IPS-NIHi7 (cell line): ENCODE measurements around the gene SAC3D1.

Experiments used
- DNase-seq: peaks from one replicate; pipeline ENCODE4 v3.0.0; 2012; ENCODE audit warnings: mixed read lengths; ENCODE audit errors: extremely low spot score

The SAC3D1 gene

DNA sequence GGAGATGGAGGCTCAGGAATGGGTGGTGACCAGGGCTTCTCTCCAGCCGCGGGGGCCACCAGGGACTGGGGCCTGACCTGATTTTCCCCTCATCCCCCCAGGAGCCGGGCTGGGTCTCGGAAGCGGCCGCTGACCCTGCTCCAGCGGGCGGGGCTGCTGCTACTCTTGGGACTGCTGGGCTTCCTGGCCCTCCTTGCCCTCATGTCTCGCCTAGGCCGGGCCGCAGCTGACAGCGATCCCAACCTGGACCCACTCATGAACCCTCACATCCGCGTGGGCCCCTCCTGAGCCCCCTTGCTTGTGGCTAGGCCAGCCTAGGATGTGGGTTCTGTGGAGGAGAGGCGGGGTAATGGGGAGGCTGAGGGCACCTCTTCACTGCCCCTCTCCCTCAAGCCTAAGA, 46.8 kb downstream of the SAC3D1 start:
- DNase-seq, result no peak

DNA sequence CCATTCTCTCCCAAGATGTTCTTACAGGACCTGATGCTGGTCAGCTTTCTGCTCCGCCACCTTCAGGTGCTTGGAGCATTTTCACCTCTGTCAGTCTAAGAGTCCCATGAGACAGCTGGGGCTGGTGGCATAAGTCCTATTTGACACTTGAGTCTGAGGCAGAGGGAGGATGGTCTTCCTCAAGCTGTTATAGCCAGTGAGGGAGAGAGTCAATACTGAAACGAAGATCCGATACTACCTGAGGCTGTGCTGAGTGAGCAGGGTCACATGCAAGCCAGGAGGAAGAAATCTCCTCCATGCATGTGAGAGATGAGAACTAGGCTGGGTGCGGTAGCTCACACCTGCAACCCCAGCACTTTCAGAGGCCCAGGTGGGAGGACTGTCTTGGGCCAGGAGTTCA, 48.6 kb downstream of the SAC3D1 start:
- no peak for DNase-seq

DNA sequence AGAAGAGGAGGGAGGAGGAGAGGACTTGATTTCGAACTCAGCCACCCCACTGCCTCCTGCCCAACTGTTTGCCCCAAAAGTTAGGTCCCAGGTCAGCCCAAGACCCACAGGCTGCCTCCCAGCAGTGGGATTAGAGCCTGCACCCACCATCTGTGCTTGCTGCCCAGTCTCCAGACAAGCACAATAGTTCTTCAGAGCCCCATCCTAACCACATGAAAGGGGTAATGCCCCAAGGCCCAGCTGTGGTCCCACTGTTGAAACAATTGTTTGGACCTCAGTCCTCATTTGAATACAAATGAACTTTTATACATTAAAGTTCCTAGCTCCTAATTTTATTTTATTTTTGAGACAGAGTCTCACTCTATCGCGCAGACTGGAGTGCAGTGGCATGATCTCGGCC, 49.6 kb downstream of the SAC3D1 start:
- no peak for DNase-seq
